HepG2 (cell line): Measurements from ENCODE around the gene KRTAP1-5. TPM values are rescaled to one million over a fixed set of nuclear protein-coding genes. Genes with fewer than 3 reads are reported as not detected.
A peak's percentile ranks its signal among the peaks of the same experiment; 100 is the strongest.
"Not testable (repeated sequence)": the region's sequence is repeated elsewhere in the genome, so short reads cannot be mapped to it uniquely, and the experiment has no call there.

Source experiments
- BHLHE40 ChIP-seq: IDR thresholded peaks from 2 replicates; pipeline ENCODE4 v1.6.1; 2011; ENCODE audit warnings: low read length, improper control_type of control experiment
- FOSL1 ChIP-seq: sonication (generic); formaldehyde crosslinking; IDR thresholded peaks from 2 replicates; pipeline ENCODE4 v1.9.0; 2021; ENCODE audit warnings: missing genetic modification reagents, borderline replicate concordance
- FOXP1 ChIP-seq, 2 experiments: fragments of 450-650 bp in 1 of 2; IDR thresholded peaks; 2 replicates each; pipeline ENCODE4 v1.6.1; 2017 to 2018; ENCODE audit warnings: antibody characterized with exemption in 1 of 2
- GATAD2A ChIP-seq: IDR thresholded peaks from 2 replicates; pipeline ENCODE4 v1.6.1; 2016
- IRF2 ChIP-seq: IDR thresholded peaks from 2 replicates; pipeline ENCODE4 v1.6.1; 2018; ENCODE audit warnings: missing genetic modification reagents, missing compliant biosample characterization
- KLF16 ChIP-seq, 2 experiments: sonication (generic) in 1 of 2; formaldehyde crosslinking in 1 of 2; IDR thresholded peaks; 2 replicates each; pipeline versions ENCODE4 v1.6.1 to v1.8.0; 2016 to 2023; ENCODE audit warnings: missing genetic modification reagents in 2 of 2, missing compliant biosample characterization in 1 of 2
- MEF2D ChIP-seq: sonication (generic); formaldehyde crosslinking; IDR thresholded peaks from 2 replicates; pipeline ENCODE4 v1.5.1; 2020; ENCODE audit warnings: mild to moderate bottlenecking, missing genetic modification reagents
- NR2F6 ChIP-seq, 2 experiments: IDR thresholded peaks; 2 replicates each; pipeline ENCODE4 v1.6.1; 2016; ENCODE audit warnings: antibody characterized with exemption in 1 of 2, mild to moderate bottlenecking in 1 of 2
- PHF21A ChIP-seq: sonication (generic); formaldehyde crosslinking; IDR thresholded peaks from 2 replicates; pipeline ENCODE4 v1.5.0; 2020; ENCODE audit warnings: mild to moderate bottlenecking, missing genetic modification reagents
- PPARG ChIP-seq: conservative IDR thresholded peaks from 2 replicates; pipeline ENCODE4 v1.6.1; 2016; ENCODE audit warnings: missing biosample characterization, missing genetic modification reagents
- SALL1 ChIP-seq: sonication (generic); formaldehyde crosslinking; IDR thresholded peaks from 2 replicates; pipeline ENCODE4 v1.8.0; 2022; ENCODE audit warnings: mild to moderate bottlenecking, missing genetic modification reagents
- SAP130 ChIP-seq: IDR thresholded peaks from 2 replicates; pipeline ENCODE4 v1.6.1; 2016; ENCODE audit warnings: low read depth
- SOX6 ChIP-seq, 2 experiments: fragments of 450-650 bp in 1 of 2; sonication (generic) in 1 of 2; formaldehyde crosslinking in 1 of 2; IDR thresholded peaks; 2 replicates each; pipeline versions ENCODE4 v1.4.0 to v1.6.1; 2017 to 2020; ENCODE audit warnings: antibody characterized with exemption in 1 of 2, mild to moderate bottlenecking in 1 of 2, missing genetic modification reagents in 1 of 2
- TEAD3 ChIP-seq: optimal IDR thresholded peaks from 2 replicates; pipeline ENCODE3; 2016; ENCODE audit warnings: borderline replicate concordance
- ZNF12 ChIP-seq: sonication (generic); formaldehyde crosslinking; IDR thresholded peaks from 2 replicates; pipeline ENCODE4 v1.5.0; 2020; ENCODE audit warnings: missing genetic modification reagents
- ZNF292 ChIP-seq: sonication (generic); formaldehyde crosslinking; IDR thresholded peaks from 2 replicates; pipeline ENCODE4 v1.8.1; 2022; ENCODE audit warnings: mild to moderate bottlenecking, low read depth, missing genetic modification reagents, borderline replicate concordance
- ZNF687 ChIP-seq: sonication (generic); formaldehyde crosslinking; IDR thresholded peaks from 2 replicates; pipeline ENCODE4 v1.5.1; 2020; ENCODE audit warnings: mild to moderate bottlenecking, missing genetic modification reagents, moderate library complexity
- polyA plus RNA-seq, 8 experiments: library from polyadenylated mRNA; depleted of rRNA in 3 of 8; stranded (reverse) in 7 of 8; unstranded in 1 of 8; fragments of >200 nt; fragmentation: Illumina TruSeq in 4 of 8; extraction: Trizol in 4 of 8; gene quantifications; 2 replicates each; pipeline versions ENCODE4 v1.2.1 to v1.2.3, GENCODE V29; 2011 to 2016; ENCODE audit warnings: low read depth in 4 of 8, missing spikeins in 1 of 8, mixed read lengths in 1 of 8; ENCODE audit not compliant: insufficient read depth in 1 of 8
- total RNA-seq, 5 experiments: library from RNA; depleted of rRNA; stranded (reverse); fragments of >200 nt; fragmentation: Illumina TruSeq; extraction: Trizol; gene quantifications; 2 replicates each; pipeline ENCODE4 v1.2.3, GENCODE V29; 2016; ENCODE audit warnings: low read depth in 1 of 5
- TF ChIP-seq, protein P1 (sequence below): sonication (generic); formaldehyde crosslinking; IDR thresholded peaks from 2 replicates; pipeline ENCODE4 v1.4.0; 2020; ENCODE audit warnings: mild to moderate bottlenecking, missing genetic modification reagents, borderline replicate concordance
- TF ChIP-seq, protein P2 (sequence below): IDR thresholded peaks from 2 replicates; pipeline ENCODE4 v1.6.1; 2016

The KRTAP1-5 gene
- total and polyA plus RNA-seq, 2 of the 13 experiments (the other 11 are each of a cell fraction or from before 2014, with no cell fraction given), result 0.09 TPM; not detected in 1

DNA sequence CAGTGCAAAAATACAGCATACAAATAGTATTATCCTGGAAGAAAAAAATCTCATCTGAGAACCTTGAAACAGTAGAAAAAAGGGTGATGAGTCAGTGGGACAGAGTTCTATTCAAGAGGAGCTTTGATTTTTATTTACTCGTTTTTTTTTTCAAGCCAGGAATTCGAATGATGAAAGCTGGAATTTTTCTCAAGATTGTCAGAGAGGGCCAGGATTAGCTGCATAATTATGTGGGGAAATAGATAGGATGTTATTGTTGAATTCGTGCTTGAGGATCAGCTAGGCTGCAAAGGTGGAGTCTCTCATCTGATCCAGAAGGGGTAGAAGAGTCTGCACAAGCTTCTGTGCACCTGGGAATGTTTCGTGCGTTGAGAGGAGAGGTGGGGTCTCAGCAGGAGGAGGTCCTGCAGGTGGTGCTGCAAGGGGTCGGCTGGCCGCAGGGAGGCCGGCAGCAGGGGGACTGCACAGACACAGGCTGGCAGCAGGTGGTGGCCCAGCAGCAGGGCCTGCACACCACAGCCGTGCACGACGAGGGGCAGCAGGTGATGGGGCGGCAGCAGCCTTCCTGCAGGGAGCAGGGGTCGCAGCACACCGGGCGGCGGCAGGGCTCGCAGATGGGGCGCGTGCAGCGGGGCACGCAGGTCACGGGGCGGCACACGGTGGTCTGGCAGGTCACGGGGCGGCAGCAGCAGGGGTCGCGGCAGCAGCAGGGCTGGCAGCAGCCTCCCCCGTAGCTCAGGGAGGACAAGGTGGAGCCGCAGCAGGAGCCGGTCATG, 32.5 kb upstream of the KRTAP1-5 start (continued):
- TF ChIP-seq ZNF687 (CRISPR knock-in tag), result peak; percentile 79
- TF ChIP-seq, protein P1, sequence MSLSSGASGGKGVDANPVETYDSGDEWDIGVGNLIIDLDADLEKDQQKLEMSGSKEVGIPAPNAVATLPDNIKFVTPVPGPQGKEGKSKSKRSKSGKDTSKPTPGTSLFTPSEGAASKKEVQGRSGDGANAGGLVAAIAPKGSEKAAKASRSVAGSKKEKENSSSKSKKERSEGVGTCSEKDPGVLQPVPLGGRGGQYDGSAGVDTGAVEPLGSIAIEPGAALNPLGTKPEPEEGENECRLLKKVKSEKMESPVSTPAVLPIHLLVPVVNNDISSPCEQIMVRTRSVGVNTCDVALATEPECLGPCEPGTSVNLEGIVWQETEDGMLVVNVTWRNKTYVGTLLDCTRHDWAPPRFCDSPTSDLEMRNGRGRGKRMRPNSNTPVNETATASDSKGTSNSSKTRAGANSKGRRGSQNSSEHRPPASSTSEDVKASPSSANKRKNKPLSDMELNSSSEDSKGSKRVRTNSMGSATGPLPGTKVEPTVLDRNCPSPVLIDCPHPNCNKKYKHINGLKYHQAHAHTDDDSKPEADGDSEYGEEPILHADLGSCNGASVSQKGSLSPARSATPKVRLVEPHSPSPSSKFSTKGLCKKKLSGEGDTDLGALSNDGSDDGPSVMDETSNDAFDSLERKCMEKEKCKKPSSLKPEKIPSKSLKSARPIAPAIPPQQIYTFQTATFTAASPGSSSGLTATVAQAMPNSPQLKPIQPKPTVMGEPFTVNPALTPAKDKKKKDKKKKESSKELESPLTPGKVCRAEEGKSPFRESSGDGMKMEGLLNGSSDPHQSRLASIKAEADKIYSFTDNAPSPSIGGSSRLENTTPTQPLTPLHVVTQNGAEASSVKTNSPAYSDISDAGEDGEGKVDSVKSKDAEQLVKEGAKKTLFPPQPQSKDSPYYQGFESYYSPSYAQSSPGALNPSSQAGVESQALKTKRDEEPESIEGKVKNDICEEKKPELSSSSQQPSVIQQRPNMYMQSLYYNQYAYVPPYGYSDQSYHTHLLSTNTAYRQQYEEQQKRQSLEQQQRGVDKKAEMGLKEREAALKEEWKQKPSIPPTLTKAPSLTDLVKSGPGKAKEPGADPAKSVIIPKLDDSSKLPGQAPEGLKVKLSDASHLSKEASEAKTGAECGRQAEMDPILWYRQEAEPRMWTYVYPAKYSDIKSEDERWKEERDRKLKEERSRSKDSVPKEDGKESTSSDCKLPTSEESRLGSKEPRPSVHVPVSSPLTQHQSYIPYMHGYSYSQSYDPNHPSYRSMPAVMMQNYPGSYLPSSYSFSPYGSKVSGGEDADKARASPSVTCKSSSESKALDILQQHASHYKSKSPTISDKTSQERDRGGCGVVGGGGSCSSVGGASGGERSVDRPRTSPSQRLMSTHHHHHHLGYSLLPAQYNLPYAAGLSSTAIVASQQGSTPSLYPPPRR (CRISPR knock-in tag), result peak; percentile 70; the same call in 1 of the 2 replicates
- 0 out of 2 replicates have a peak, but pooled peaks have one; percentile 40 for TF ChIP-seq ZNF292 (CRISPR knock-in tag)
- peak; percentile 81; the same call in 1 of the 2 replicates for TF ChIP-seq FOSL1 (CRISPR knock-in tag)
- TF ChIP-seq PPARG (CRISPR knock-in tag), result peak; percentile 94
- peak; percentile 98 for TF ChIP-seq TEAD3 (CRISPR knock-in tag)
- TF ChIP-seq SALL1 (CRISPR knock-in tag), result peak; percentile 54; the same call in 1 of the 2 replicates
- peak; percentile 73; the same call in 1 of the 2 replicates for TF ChIP-seq IRF2
- peak in 1 of 2 experiments; percentile 38; a peak in 1 of 4 replicates for TF ChIP-seq KLF16 (CRISPR knock-in tag; IDR thresholded peaks at IDR 0.05)
- 0 out of 2 replicates have a peak, but pooled peaks have one; percentile 3 for TF ChIP-seq BHLHE40
- peak; percentile 62 for TF ChIP-seq NR2F6 (IDR thresholded peaks at IDR 0.05)
- peak; percentile 50; the same call in 1 of the 2 replicates for TF ChIP-seq NR2F6 (CRISPR knock-in tag; IDR thresholded peaks at IDR 0.05)
- peak; percentile 63 for TF ChIP-seq SAP130 (CRISPR knock-in tag)
- TF ChIP-seq MEF2D (CRISPR knock-in tag), result peak; percentile 13; the same call in 1 of the 2 replicates
- peak; percentile 80 for TF ChIP-seq GATAD2A (CRISPR knock-in tag)
- TF ChIP-seq, protein P2, sequence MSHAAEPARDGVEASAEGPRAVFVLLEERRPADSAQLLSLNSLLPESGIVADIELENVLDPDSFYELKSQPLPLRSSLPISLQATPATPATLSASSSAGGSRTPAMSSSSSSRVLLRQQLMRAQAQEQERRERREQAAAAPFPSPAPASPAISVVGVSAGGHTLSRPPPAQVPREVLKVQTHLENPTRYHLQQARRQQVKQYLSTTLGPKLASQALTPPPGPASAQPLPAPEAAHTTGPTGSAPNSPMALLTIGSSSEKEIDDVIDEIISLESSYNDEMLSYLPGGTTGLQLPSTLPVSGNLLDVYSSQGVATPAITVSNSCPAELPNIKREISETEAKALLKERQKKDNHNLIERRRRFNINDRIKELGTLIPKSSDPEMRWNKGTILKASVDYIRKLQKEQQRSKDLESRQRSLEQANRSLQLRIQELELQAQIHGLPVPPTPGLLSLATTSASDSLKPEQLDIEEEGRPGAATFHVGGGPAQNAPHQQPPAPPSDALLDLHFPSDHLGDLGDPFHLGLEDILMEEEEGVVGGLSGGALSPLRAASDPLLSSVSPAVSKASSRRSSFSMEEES, result peak; percentile 60; the same call in 1 of the 2 replicates
- TF ChIP-seq PHF21A, result peak; percentile 60
- 0 out of 2 replicates have a peak, but pooled peaks have one; percentile 45 for TF ChIP-seq ZNF12 (CRISPR knock-in tag)
- TF ChIP-seq SOX6 (IDR thresholded peaks at IDR 0.05), result not testable (repeated sequence)
- peak; percentile 80 for TF ChIP-seq SOX6 (CRISPR knock-in tag; IDR thresholded peaks at IDR 0.05)
- TF ChIP-seq FOXP1 (IDR thresholded peaks at IDR 0.05), result peak; percentile 74
- peak; percentile 72 for TF ChIP-seq FOXP1 (CRISPR knock-in tag; IDR thresholded peaks at IDR 0.05)
